GM12892 (cell line): ENCODE results near the gene CELF3.

Experiments
- POLR2A ChIP-seq: IDR thresholded peaks from 2 replicates; pipeline ENCODE4 v1.6.1; 2011; ENCODE audit warnings: low read depth, low read length, control low read depth
- POLR2AphosphoS5 ChIP-seq: IDR thresholded peaks from 2 replicates; pipeline ENCODE4 v1.6.1; 2011; ENCODE audit warnings: low read depth, low read length, control low read depth
- TAF1 ChIP-seq: IDR thresholded peaks from 2 replicates; pipeline ENCODE4 v1.6.1; 2011; ENCODE audit warnings: low read depth, mild to moderate bottlenecking, control low read depth, low read length, borderline replicate concordance

GRCh38 chr1:151703813-151704212 lies 12.8 kb downstream of the CELF3 start:
- TF ChIP-seq POLR2AphosphoS5: no peak
- no peak for TF ChIP-seq POLR2A
- no peak for TF ChIP-seq TAF1
